Muscle layer of colon (tissue), 2 donors: Measurements from ENCODE around the gene EHD3.
"Not testable (repeated sequence)": the region's sequence is repeated elsewhere in the genome, so short reads cannot be mapped to it uniquely, and the experiment has no call there.

Experiments used
- H3K27ac ChIP-seq: one replicate; pipeline ENCODE4 v1.7.0; 2013; ENCODE audit warnings: low read depth, mild to moderate bottlenecking, low read length, moderate library complexity
- H3K27me3 ChIP-seq, 2 donors: one replicate each; pipeline ENCODE4 v1.7.0; 2013; ENCODE audit warnings: low read length in 2 of 2, mild to moderate bottlenecking in 2 of 2; ENCODE audit not compliant: insufficient read depth in 2 of 2, control insufficient read depth in 1 of 2
- H3K36me3 ChIP-seq: one replicate; pipeline ENCODE4 v1.7.0; 2013; ENCODE audit warnings: mild to moderate bottlenecking, low read length; ENCODE audit not compliant: insufficient read depth
- H3K4me1 ChIP-seq: one replicate; pipeline ENCODE4 v1.7.0; 2013; ENCODE audit warnings: mild to moderate bottlenecking, low read length; ENCODE audit not compliant: insufficient read depth
- H3K4me3 ChIP-seq, 2 donors: one replicate each; pipeline ENCODE4 v1.7.0; 2013; ENCODE audit warnings: low read length in 2 of 2, low read depth in 1 of 2, mild to moderate bottlenecking in 1 of 2, moderate library complexity in 1 of 2
- H3K9ac ChIP-seq: one replicate; pipeline ENCODE4 v1.7.0; 2013; ENCODE audit warnings: low read length
- H3K9me3 ChIP-seq: one replicate; pipeline ENCODE4 v1.7.0; 2013; ENCODE audit warnings: mild to moderate bottlenecking, low read length
- donor health status: abdominal sarcoma.
- donor health status: Adenocarcinoma of cecum.

Gene EHD3

GRCh38 chr2:31277621-31278020 lies 43.7 kb downstream of the EHD3 start:
- no peaks in the 10 kb centered on the region for H3K4me1 ChIP-seq
- no peaks in the 10 kb centered on the region for H3K9me3 ChIP-seq
- no peak overlapping the region for H3K4me3 ChIP-seq

DNA sequence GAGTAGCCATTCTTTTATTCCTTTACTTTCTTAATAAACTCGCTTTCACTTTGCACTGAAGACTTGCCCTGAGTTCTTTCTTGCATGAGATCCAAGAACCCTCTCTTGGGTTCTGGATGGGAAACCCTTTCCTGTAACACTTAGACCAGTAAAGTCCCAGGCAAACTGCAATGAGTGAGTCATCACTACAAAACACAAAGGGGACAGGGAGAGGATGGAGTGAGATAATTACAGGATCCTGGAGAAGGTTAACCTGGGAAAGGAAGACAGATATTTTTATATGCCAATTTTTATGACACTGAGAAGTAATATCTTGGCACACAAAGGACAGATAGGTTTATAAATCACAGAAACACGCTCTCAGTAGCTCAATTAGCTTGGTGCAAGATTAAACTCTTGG lies 48.7 kb downstream of the EHD3 start:
- no peak overlapping the region for H3K9ac ChIP-seq
- H3K9me3 ChIP-seq = no peaks in the 10 kb centered on the region
- no peaks in the 10 kb centered on the region for H3K27me3 ChIP-seq
- no peak overlapping the region for H3K27ac ChIP-seq
- no peak overlapping the region for H3K4me3 ChIP-seq
- H3K36me3 ChIP-seq = no peaks in the 10 kb centered on the region
- no peaks in the 10 kb centered on the region for H3K4me1 ChIP-seq

More at GRCh38 chr2:31277621-31278020, 43.7 kb downstream of the EHD3 start:
- no peaks in the 10 kb centered on the region for H3K36me3 ChIP-seq
- peaks cover 0 to 4% of the 10 kb centered on the region in 2 donors for H3K27me3 ChIP-seq
- H3K27ac ChIP-seq = no peak overlapping the region
- no peak overlapping the region for H3K9ac ChIP-seq

GRCh38 chr2:31283193-31283919 lies 49.4 kb downstream of the EHD3 start:
- H3K9me3 ChIP-seq, H3K4me1 ChIP-seq, H3K36me3 ChIP-seq, H3K9ac ChIP-seq, H3K27me3 ChIP-seq, H3K4me3 ChIP-seq, H3K27ac ChIP-seq: not testable (repeated sequence)

DNA sequence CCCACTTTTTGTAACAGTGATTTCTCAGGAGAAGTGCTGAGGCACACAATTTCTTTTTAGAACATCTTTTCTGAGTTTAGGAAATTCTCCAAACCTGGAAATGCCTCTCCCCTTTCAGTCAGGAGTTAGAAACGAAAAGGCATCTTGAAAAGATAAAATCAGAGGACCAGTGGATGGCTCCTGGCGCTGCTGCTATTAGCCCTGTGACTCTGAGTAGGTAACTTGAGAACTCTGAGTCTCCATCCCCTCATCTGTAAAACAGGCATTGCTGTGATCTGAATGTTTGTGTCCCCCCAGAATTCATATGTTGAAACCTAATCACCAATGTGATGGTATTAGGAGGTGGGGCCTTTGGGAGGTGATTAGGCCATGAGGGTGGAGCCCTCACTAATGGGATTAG lies 50.2 kb downstream of the EHD3 start:
- H3K9ac ChIP-seq = no peak overlapping the region
- H3K4me1 ChIP-seq = no peaks in the 10 kb centered on the region
- no peak overlapping the region for H3K4me3 ChIP-seq
- no peaks in the 10 kb centered on the region for H3K9me3 ChIP-seq
- H3K36me3 ChIP-seq = no peaks in the 10 kb centered on the region
- no peak overlapping the region for H3K27ac ChIP-seq
- H3K27me3 ChIP-seq = no peaks in the 10 kb centered on the region

GRCh38 chr2:31286230-31286629 lies 52.3 kb downstream of the EHD3 start:
- Histone ChIP-seq H3K27me3 (no peaks in the 10 kb centered on the region), H3K9ac (no peak overlapping the region), H3K27ac (no peak overlapping the region), H3K4me3 (no peak overlapping the region), H3K36me3 (no peaks in the 10 kb centered on the region), H3K4me1 (no peaks in the 10 kb centered on the region), H3K9me3 (no peaks in the 10 kb centered on the region)

- no peaks in the 10 kb centered on the region for H3K27me3 ChIP-seq
- H3K9me3 ChIP-seq = no peaks in the 10 kb centered on the region
- H3K36me3 ChIP-seq = no peaks in the 10 kb centered on the region
- H3K9ac ChIP-seq = no peak overlapping the region
- no peak overlapping the region for H3K27ac ChIP-seq
- no peak overlapping the region for H3K4me3 ChIP-seq
- H3K4me1 ChIP-seq = no peaks in the 10 kb centered on the region
Observed at GRCh38 chr2:31286961-31287550, 53.1 kb downstream of the EHD3 start.

DNA sequence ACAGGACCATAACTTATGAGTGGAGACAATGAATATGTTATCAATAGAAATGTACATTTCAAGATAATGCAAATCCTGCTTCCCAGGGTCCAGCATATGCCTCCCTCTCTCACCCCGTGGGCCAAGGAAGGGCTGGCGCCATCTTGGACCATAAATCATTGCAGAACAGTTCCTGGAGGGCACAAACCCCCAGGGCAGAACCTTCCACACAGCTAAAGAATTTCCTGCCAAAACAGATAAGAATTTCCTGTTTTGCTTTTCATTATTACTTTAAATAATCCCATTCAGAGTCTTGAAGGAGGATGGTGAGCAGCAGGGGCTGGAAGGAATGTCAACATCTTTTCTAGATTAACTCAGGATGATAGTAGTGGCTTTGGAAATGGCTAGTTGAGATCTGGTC lies 53.7 kb downstream of the EHD3 start:
- Histone ChIP-seq H3K4me3 (no peak overlapping the region), H3K27ac (no peak overlapping the region), H3K9me3 (no peaks in the 10 kb centered on the region), H3K36me3 (no peaks in the 10 kb centered on the region), H3K4me1 (no peaks in the 10 kb centered on the region), H3K9ac (no peak overlapping the region), H3K27me3 (no peaks in the 10 kb centered on the region)

GRCh38 chr2:31294196-31294595 lies 60.2 kb downstream of the EHD3 start:
- H3K27ac ChIP-seq = no peak overlapping the region
- no peaks in the 10 kb centered on the region for H3K27me3 ChIP-seq
- no peak overlapping the region for H3K9ac ChIP-seq
- no peaks in the 10 kb centered on the region for H3K4me1 ChIP-seq
- H3K4me3 ChIP-seq = no peak overlapping the region
- no peaks in the 10 kb centered on the region for H3K36me3 ChIP-seq
- no peaks in the 10 kb centered on the region for H3K9me3 ChIP-seq

GRCh38 chr2:31296641-31297287 lies 62.8 kb downstream of the EHD3 start:
- H3K36me3 ChIP-seq = no peaks in the 10 kb centered on the region
- H3K4me3 ChIP-seq = no peak overlapping the region
- H3K27me3 ChIP-seq = no peaks in the 10 kb centered on the region
- no peaks in the 10 kb centered on the region for H3K9me3 ChIP-seq
- no peaks in the 10 kb centered on the region for H3K4me1 ChIP-seq
- no peak overlapping the region for H3K27ac ChIP-seq
- no peak overlapping the region for H3K9ac ChIP-seq

DNA sequence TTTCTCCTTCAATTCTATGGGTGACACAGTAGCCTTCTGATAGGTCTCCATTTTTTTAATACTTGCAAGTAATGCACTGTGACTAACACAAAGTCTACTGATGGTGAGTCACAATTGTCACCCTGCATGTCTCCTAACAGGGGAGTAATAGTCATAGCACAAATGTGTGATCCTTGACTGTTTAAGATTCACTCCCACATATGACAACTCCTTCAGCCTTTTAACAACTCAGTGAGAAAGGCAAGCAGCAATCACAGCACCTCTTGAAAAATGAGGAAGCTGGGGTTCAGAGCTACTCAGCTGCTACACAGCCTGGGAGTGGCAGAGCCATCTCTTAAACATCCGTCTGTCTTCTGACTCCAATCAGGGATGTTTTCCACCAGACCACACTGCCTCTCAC lies 63.8 kb downstream of the EHD3 start:
- Histone ChIP-seq H3K9ac (no peak overlapping the region), H3K27me3 (no peaks in the 10 kb centered on the region), H3K4me3 (no peak overlapping the region), H3K4me1 (no peaks in the 10 kb centered on the region), H3K27ac (no peak overlapping the region), H3K9me3 (no peaks in the 10 kb centered on the region), H3K36me3 (no peaks in the 10 kb centered on the region)

GRCh38 chr2:31299547-31299946 lies 65.6 kb downstream of the EHD3 start:
- no peak overlapping the region for H3K9ac ChIP-seq
- peaks cover 6% of the 10 kb centered on the region for H3K4me1 ChIP-seq
- H3K27me3 ChIP-seq = no peaks in the 10 kb centered on the region
- H3K36me3 ChIP-seq = no peaks in the 10 kb centered on the region
- H3K4me3 ChIP-seq = no peak overlapping the region
- H3K27ac ChIP-seq = no peak overlapping the region
- no peaks in the 10 kb centered on the region for H3K9me3 ChIP-seq

- Histone ChIP-seq H3K36me3 (no peaks in the 10 kb centered on the region), H3K27me3 (no peaks in the 10 kb centered on the region), H3K9me3 (no peaks in the 10 kb centered on the region), H3K4me1 (peaks cover 6% of the 10 kb centered on the region), H3K27ac (no peak overlapping the region), H3K9ac (no peak overlapping the region), H3K4me3 (no peak overlapping the region)
Observed at GRCh38 chr2:31300309-31300708, 66.4 kb downstream of the EHD3 start.
